Measurements from ENCODE around the gene C11orf42. TPM values are rescaled to one million over a fixed set of nuclear protein-coding genes. Genes with fewer than 3 reads are reported as not detected.
A peak's percentile ranks its signal among the peaks of the same experiment; 100 is the strongest.

Gene C11orf42
- total and polyA plus RNA-seq, 8 donors: not detected

DNA sequence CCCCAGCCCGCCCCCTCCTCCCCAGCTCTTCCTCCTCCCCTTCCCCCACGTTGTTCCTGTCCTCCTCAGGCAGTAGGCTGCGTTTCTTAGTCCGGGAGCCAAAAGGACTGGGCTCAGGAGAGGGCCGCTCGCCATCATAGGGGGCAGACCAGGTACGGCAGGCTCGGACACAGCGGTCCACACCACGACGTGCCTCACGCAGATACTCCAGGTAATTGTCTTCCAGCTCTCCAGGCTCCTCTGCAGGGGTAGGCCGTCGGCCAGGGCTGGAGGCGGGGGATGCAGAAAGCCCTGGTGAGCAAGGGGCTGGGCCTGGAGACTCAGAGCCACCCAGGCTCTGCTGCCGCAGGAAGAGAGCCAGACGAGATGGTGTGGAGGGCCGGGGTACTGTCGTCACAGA is 12.4 kb downstream of the C11orf42 start:
- 88 to 91% methylated on average over 19 of the region's 19 CpGs for whole genome bisulfite sequencing, 2 donors
- H3K27ac ChIP-seq: no peak overlapping the region
- no peaks in the 10 kb centered on the region for H3K9me3 ChIP-seq
- DNase-seq (peak in 1 of 6 donors; percentile 54), ATAC-seq (no peak), FAIRE-seq (no peak)
- intact Hi-C loops (cut with DNase I): no loop called here
- TF ChIP-seq, protein P1, sequence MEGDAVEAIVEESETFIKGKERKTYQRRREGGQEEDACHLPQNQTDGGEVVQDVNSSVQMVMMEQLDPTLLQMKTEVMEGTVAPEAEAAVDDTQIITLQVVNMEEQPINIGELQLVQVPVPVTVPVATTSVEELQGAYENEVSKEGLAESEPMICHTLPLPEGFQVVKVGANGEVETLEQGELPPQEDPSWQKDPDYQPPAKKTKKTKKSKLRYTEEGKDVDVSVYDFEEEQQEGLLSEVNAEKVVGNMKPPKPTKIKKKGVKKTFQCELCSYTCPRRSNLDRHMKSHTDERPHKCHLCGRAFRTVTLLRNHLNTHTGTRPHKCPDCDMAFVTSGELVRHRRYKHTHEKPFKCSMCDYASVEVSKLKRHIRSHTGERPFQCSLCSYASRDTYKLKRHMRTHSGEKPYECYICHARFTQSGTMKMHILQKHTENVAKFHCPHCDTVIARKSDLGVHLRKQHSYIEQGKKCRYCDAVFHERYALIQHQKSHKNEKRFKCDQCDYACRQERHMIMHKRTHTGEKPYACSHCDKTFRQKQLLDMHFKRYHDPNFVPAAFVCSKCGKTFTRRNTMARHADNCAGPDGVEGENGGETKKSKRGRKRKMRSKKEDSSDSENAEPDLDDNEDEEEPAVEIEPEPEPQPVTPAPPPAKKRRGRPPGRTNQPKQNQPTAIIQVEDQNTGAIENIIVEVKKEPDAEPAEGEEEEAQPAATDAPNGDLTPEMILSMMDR (IDR thresholded peaks at IDR 0.05): no peak
- no peak overlapping the region for H3K4me3 ChIP-seq
- H3K36me3 ChIP-seq: peaks cover 0 to 48% (median 12%) of the 10 kb centered on the region in 3 donors
- no peaks in the 10 kb centered on the region for H3K4me1 ChIP-seq
- no peaks in the 10 kb centered on the region for H3K27me3 ChIP-seq

DNA sequence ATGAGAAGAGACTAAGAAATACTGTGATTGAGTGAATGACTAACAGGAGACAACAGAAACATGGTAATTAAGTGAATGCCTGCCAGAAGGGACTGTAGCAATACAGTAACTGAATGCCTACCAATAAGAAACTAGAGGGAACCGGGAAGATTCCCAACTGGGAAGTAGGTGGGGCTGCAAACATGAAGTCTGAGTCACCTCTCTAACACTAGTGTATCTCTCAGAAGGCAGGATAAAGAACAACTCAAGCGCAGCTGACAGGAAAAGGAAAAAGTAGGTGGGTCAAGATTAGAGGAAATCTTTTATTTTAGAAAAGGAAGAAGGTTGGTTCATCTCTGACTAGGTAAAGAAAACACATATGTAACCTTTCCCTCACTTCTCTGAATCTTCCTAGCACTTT is 14.0 kb downstream of the C11orf42 start:
- Histone ChIP-seq H3K9me3 (no peaks in the 10 kb centered on the region), H3K36me3 (peaks cover 0 to 57% (median 12%) of the 10 kb centered on the region in 3 donors), H3K4me1 (no peaks in the 10 kb centered on the region), H3K27me3 (no peaks in the 10 kb centered on the region), H3K27ac (no peak overlapping the region), H3K4me3 (no peak overlapping the region)
- TF ChIP-seq, protein P1 (IDR thresholded peaks at IDR 0.05): no peak
- ATAC-seq (peak in 2 of 4 donors; percentile 63 to 86), DNase-seq (no peak), FAIRE-seq (no peak)
- intact Hi-C loops (cut with DNase I): no loop called here
- 58 to 63% methylated on average over 2 of the region's 2 CpGs for WGBS, 2 donors

DNA sequence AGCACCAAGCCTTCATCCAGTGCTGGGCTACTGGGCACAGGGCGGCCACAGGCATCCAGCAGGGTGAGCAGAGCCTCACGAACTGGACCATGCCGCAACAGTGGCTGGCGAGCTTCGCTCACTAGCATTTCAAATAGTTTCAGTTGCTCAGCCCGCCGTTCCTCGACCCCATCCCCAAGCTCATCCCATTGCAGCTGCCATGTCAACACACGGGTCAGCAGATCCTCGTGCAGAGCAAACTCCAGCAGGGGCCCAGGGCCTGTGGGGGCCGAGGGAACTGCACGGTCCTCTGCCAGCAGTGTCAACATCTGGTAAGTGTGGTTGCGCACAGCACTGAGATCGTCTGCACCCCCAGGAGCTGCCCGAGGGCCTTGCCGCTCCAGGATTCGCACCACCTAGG is 18.5 kb downstream of the C11orf42 start:
- Histone ChIP-seq H3K27ac (no peak overlapping the region), H3K27me3 (no peaks in the 10 kb centered on the region), H3K9me3 (no peaks in the 10 kb centered on the region), H3K36me3 (peaks cover 0 to 26% (median 10%) of the 10 kb centered on the region in 3 donors), H3K4me1 (no peaks in the 10 kb centered on the region), H3K4me3 (no peak overlapping the region)
- 91 to 94% methylated on average over 15 to 17 of the region's 17 CpGs for WGBS, 2 donors
- ATAC-seq (no peak), FAIRE-seq (no peak), DNase-seq (peak in 1 of 6 donors; percentile 44)
- intact Hi-C loops (cut with DNase I): no loop called here
- TF ChIP-seq, protein P1 (IDR thresholded peaks at IDR 0.05): no peak

DNA sequence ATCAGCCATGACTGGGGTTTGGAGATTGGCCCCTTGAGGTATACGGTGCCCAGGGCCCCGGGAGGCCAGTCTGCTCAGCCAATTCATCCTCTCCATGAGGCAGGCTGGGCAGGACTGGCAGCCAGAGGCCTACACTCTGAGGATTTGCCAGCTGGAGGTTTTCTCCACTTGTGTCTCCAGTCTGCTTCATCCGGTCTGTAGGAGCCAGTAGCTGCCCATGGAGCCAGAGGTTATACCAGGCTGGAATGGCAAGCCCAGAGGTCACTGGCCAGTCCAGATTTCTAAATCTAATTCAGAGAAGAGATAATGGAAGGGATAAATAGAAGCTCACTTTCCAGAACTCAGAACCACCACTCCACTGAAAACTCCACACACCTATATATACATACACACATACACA is 19.1 kb downstream of the C11orf42 start:
- ATAC-seq (no peak), FAIRE-seq (no peak), DNase-seq (no peak)
- no peak overlapping the region for H3K27ac ChIP-seq
- TF ChIP-seq, protein P1 (IDR thresholded peaks at IDR 0.05): no peak
- no peaks in the 10 kb centered on the region for H3K27me3 ChIP-seq
- WGBS, 2 donors: 90 to 94% methylated on average over 3 of the region's 3 CpGs
- no peak overlapping the region for H3K4me3 ChIP-seq
- H3K36me3 ChIP-seq: peaks cover 0 to 22% (median 10%) of the 10 kb centered on the region in 3 donors
- intact Hi-C loops (cut with DNase I): no loop called here
- H3K9me3 ChIP-seq: no peaks in the 10 kb centered on the region
- no peaks in the 10 kb centered on the region for H3K4me1 ChIP-seq

DNA sequence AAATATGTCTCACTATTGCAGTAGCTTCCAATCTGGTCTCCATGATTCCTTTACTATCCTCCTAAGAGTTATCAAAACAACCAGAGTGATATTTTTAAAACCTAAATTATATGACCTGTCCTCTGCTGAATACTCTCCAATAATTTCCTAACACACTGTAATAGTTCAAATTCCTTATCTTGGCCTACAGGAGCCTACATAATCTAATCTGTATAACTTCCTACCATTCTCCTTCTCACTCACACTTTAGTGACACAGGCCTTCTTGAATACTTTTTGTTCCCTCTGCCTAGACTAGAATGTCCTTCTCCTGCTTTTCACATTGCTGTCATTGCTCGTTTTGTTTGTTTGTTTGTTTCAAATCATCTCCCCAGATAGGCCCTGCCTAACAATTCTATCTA is 19.7 kb downstream of the C11orf42 start:
- intact Hi-C loops (cut with DNase I): no loop called here
- H3K27ac ChIP-seq: no peak overlapping the region
- DNase-seq: no peak
- TF ChIP-seq, protein P1 (IDR thresholded peaks at IDR 0.05): no peak
- H3K36me3 ChIP-seq: peaks cover 0 to 19% (median 10%) of the 10 kb centered on the region in 3 donors
- H3K27me3 ChIP-seq: no peaks in the 10 kb centered on the region
- no peak for ATAC-seq
- no peak for FAIRE-seq
- H3K4me3 ChIP-seq: no peak overlapping the region
- no peaks in the 10 kb centered on the region for H3K4me1 ChIP-seq
- 46 to 47% methylated on average over 1 of the region's 1 CpG for WGBS, 2 donors
- no peaks in the 10 kb centered on the region for H3K9me3 ChIP-seq
